Lung (tissue), 12 donors: Measurements from ENCODE around the gene UBE2C. TPM values are rescaled to one million over a fixed set of nuclear protein-coding genes. Genes with fewer than 3 reads are reported as not detected.

Source experiments
- ATAC-seq: fragments of 200-7000 bp; cut with Tn5 transposase; one replicate; pipeline ENCODE4 v1.9.1; 2020; ENCODE audit warnings: moderate number of reproducible peaks; ENCODE audit not compliant: insufficient read depth, low FRiP score
- DNase-seq, 3 donors: peaks; one replicate each; pipeline ENCODE4 v3.0.0-alpha.2; 2013 to 2017
- H3K27ac ChIP-seq, 2 donors: one replicate each; pipeline ENCODE4 v1.5.1; 2013; ENCODE audit warnings: mild to moderate bottlenecking in 2 of 2, moderate library complexity in 2 of 2, control low read depth in 1 of 2, inconsistent platforms in 1 of 2, low read depth in 1 of 2, low read length in 1 of 2
- H3K27me3 ChIP-seq, 3 donors: one replicate each; pipeline ENCODE4 v1.5.1; 2013; ENCODE audit warnings: low read length in 2 of 3; ENCODE audit not compliant: control insufficient read depth in 3 of 3, insufficient read depth in 3 of 3
- H3K36me3 ChIP-seq, 4 donors: one replicate each; pipeline ENCODE4 v1.5.1; 2013; ENCODE audit warnings: low read length in 4 of 4, mild to moderate bottlenecking in 1 of 4, moderate library complexity in 1 of 4; ENCODE audit not compliant: control insufficient read depth in 4 of 4, insufficient read depth in 4 of 4
- H3K4me1 ChIP-seq, 5 donors: one replicate each; pipeline ENCODE4 v1.5.1; 2013; ENCODE audit warnings: low read length in 5 of 5, mild to moderate bottlenecking in 2 of 5, moderate library complexity in 1 of 5; ENCODE audit not compliant: control insufficient read depth in 5 of 5, insufficient read depth in 5 of 5
- H3K4me3 ChIP-seq: one replicate; pipeline ENCODE4 v1.5.1; 2013; ENCODE audit warnings: mild to moderate bottlenecking, control low read depth, moderate library complexity
- H3K9ac ChIP-seq, 2 donors: one replicate each; pipeline ENCODE4 v1.5.1; 2013; ENCODE audit warnings: low read length in 2 of 2, control low read depth in 1 of 2; ENCODE audit not compliant: insufficient read depth in 1 of 2
- H3K9me3 ChIP-seq, 4 donors: one replicate each; pipeline ENCODE4 v1.5.1; 2013; ENCODE audit warnings: low read length in 3 of 4, mild to moderate bottlenecking in 1 of 4, moderate library complexity in 1 of 4; ENCODE audit not compliant: control insufficient read depth in 4 of 4, insufficient read depth in 3 of 4
- CTCF ChIP-seq: IDR thresholded peaks from 2 replicates; pipeline ENCODE4 v1.5.1; 2012; ENCODE audit warnings: mild to moderate bottlenecking; ENCODE audit errors: control extremely low read depth, extremely low read depth
- WGBS, 2 donors: extraction: QIAGEN DNeasy Blood & Tissue Kit; methylation state at CpG; one replicate each; pipeline ENCODE4 v1.1.7; 2013; 5-methylcytosine and 5-hydroxymethylcytosine counted together
- polyA plus RNA-seq, 2 donors: library from polyadenylated mRNA; stranded (reverse); fragments of 200-250 nt; gene quantifications; one replicate each; pipeline ENCODE4 v1.2.1, GENCODE V29; 2013
- total RNA-seq, 2 donors: library from RNA; depleted of rRNA in 1 of 2; stranded (reverse); fragments of >200 nt in 1 of 2; gene quantifications; one replicate each; pipeline ENCODE4 v1.2.1, GENCODE V29; 2014 to 2021
- donor health status: control.
- donor health status: control.
- donor health status: Bipolar disorder and iron deficiency.
- donor health status: healthy.
- donor health status: DM: yes; HTN: yes; CAD: no.

Gene UBE2C
- total and polyA plus RNA-seq, 4 donors = 2.5 to 17.0 (median 5.5) TPM

- H3K4me1 ChIP-seq = peaks cover 0 to 10% (median 5%) of the 10 kb centered on the region in 5 donors
- no peak for ATAC-seq
- 62 to 63% methylated on average over 4 of the region's 4 CpGs for WGBS, 2 donors
- H3K4me3 ChIP-seq = no peak overlapping the region
- H3K27ac ChIP-seq = no peak overlapping the region
- DNase-seq = no peak
- no peaks in the 10 kb centered on the region for H3K9me3 ChIP-seq
- no peak for TF ChIP-seq CTCF
- H3K9ac ChIP-seq = no peak overlapping the region
- no peaks in the 10 kb centered on the region for H3K27me3 ChIP-seq
- no peaks in the 10 kb centered on the region for H3K36me3 ChIP-seq
Observed at GRCh38 chr20:45782890-45783289, 29.6 kb upstream of the UBE2C start.

- DNase-seq (no peak), ATAC-seq (no peak)
- no peak for TF ChIP-seq CTCF
- 69 to 85% methylated on average over 6 of the region's 6 CpGs for WGBS, 2 donors
- no peaks in the 10 kb centered on the region for H3K36me3 ChIP-seq
- H3K9ac ChIP-seq = no peak overlapping the region
- H3K27me3 ChIP-seq = no peaks in the 10 kb centered on the region
- H3K27ac ChIP-seq = peak overlapping the region in 1 of 2 donors; percentile 47
- no peaks in the 10 kb centered on the region for H3K9me3 ChIP-seq
- H3K4me3 ChIP-seq = no peak overlapping the region
- H3K4me1 ChIP-seq = peaks cover 0 to 8% (median 5%) of the 10 kb centered on the region in 5 donors
Observed at GRCh38 chr20:45783656-45784294, 28.7 kb upstream of the UBE2C start.

- DNase-seq = no peak
- ATAC-seq = no peak
- Histone ChIP-seq H3K36me3 (peaks cover 0 to 4% (median 0%) of the 10 kb centered on the region in 4 donors), H3K9ac (no peak overlapping the region), H3K4me3 (no peak overlapping the region), H3K4me1 (peaks cover 0 to 9% (median 7%) of the 10 kb centered on the region in 5 donors), H3K9me3 (no peaks in the 10 kb centered on the region), H3K27ac (no peak overlapping the region), H3K27me3 (no peaks in the 10 kb centered on the region)
- TF ChIP-seq CTCF = no peak
- 59 to 63% methylated on average over 3 of the region's 3 CpGs for WGBS, 2 donors
Observed at GRCh38 chr20:45788351-45788750, 24.1 kb upstream of the UBE2C start.
